ENCODE data around the gene SCN4B.

Gene SCN4B

DNA sequence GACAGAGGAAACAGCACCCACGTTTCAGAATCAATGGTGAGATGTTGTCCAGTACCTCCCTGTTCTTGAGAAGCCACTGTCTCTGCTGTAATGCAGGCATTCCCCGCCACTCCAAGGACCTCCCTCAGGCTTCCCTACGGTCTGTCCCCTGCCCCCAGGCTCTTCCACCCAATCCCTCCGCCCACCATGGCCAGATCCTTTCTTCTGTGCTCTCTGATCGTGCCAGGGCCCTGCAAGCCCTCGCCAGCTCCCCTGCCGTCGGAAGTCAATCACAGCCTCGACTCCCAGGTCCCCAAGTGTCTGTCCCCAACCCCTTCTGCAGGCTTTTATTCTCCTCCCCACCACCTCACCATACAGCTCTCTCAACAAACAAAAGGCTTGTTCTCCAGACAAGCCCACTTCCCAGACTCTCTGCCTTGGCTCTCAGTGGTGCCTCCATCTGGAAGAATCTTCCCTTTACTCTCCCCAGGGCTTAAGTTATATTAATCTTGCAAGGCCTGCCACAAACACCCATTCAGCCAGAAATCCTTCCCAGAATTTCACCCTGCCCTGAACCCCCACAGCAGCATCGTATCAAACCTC, 13.7 kb downstream of the SCN4B start:
- no peak overlapping the region for H3K4me3 ChIP-seq (ENCODE audit: low read length)
- TF ChIP-seq, protein P1, sequence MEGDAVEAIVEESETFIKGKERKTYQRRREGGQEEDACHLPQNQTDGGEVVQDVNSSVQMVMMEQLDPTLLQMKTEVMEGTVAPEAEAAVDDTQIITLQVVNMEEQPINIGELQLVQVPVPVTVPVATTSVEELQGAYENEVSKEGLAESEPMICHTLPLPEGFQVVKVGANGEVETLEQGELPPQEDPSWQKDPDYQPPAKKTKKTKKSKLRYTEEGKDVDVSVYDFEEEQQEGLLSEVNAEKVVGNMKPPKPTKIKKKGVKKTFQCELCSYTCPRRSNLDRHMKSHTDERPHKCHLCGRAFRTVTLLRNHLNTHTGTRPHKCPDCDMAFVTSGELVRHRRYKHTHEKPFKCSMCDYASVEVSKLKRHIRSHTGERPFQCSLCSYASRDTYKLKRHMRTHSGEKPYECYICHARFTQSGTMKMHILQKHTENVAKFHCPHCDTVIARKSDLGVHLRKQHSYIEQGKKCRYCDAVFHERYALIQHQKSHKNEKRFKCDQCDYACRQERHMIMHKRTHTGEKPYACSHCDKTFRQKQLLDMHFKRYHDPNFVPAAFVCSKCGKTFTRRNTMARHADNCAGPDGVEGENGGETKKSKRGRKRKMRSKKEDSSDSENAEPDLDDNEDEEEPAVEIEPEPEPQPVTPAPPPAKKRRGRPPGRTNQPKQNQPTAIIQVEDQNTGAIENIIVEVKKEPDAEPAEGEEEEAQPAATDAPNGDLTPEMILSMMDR (IDR thresholded peaks at IDR 0.05; ENCODE audit: insufficient read depth, low read depth, low read length, missing control alignments): no peak
- no peak for DNase-seq (ENCODE audit: low read depth)

DNA sequence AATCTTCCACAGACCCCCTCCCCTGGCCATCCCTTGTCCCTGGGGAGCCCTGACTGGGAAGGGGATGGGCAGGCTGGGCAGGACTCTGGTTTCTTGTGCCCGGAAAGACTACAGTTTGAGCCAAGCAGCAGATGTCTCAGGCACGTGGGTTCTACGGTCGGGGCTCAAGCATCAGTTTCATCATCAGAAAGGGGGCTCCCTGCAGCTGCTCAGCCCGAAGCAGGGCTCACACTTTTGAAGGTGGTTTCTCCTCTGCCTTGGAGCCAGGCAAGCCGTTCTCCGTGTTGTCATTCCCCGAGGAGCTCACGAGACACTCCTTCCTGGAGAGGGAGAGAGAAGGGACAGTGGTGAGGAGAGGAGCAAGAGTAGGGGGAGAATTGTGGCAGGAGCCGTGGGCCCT, 15.8 kb downstream of the SCN4B start:
- DNase-seq (ENCODE audit: low read depth): no peak
- TF ChIP-seq, protein P1 (IDR thresholded peaks at IDR 0.05; ENCODE audit: insufficient read depth, low read depth, low read length, missing control alignments): no peak
- H3K4me3 ChIP-seq (ENCODE audit: low read length): no peak overlapping the region

- no peak for DNase-seq (ENCODE audit: low read depth)
- H3K4me3 ChIP-seq (ENCODE audit: low read length): no peak overlapping the region
- TF ChIP-seq, protein P1 (IDR thresholded peaks at IDR 0.05; ENCODE audit: insufficient read depth, low read depth, low read length, missing control alignments): no peak
These were observed 16.3 kb downstream of the SCN4B start for GRCh38 chr11:118136341-118136740.

DNA sequence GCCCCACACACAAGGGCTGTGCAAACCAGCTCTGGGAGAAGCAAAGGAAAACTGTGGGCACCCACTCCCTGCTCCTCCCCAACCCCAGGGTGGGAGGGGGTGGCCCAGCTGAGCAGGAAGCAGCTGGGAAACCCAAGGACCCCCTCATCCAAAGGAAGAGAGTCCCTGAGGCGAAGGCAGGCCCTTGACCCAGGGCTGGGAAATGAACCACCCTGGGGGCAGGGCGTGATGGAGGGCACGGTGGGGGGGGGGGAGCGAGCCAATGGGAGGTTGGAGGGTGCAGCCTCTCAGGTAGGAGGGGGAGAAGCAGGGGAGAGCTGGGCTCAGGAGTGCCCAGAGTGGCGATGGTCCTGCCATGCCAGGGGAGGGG, 16.8 kb downstream of the SCN4B start:
- TF ChIP-seq, protein P1 (IDR thresholded peaks at IDR 0.05; ENCODE audit: insufficient read depth, low read depth, low read length, missing control alignments): no peak
- no peak overlapping the region for H3K4me3 ChIP-seq (ENCODE audit: low read length)
- no peak for DNase-seq (ENCODE audit: low read depth)

DNA sequence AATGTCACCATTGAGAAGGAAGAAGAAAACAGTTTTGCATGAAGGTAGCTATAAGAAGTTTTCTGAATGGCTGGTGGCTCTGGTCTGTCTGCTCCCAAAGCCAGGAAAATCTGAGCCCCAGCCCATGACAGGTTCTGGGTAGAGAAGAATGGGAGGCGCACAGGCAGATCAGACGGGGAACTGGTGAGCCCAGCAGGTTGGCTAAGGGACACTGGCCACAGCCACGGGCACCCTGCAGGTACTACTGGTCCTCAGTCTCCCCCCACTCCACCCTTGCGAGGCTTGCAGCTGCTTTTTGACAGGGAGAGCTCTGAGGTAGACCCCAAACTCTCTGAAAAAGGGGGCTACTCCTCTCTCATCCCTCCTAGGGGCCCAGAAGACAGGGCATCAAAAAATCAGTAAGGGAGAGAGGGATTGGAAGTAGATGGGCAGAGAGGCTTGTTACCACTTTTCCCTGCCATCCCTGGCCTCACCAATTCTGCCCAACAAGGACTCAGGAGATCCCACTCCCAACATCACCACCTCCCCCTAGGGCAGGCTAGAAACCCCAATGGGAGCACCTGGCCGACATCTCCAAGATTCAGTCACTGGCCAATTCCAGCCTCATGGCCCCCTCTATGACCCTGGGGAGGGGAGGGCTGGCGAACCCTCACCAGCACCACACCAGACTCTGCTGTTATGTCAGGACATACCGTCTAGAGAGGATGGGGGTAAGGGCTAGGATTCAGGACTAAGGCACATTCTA, 17.4 kb downstream of the SCN4B start:
- TF ChIP-seq, protein P1 (IDR thresholded peaks at IDR 0.05; ENCODE audit: insufficient read depth, low read depth, low read length, missing control alignments): no peak
- no peak for DNase-seq (ENCODE audit: low read depth)
- no peak overlapping the region for H3K4me3 ChIP-seq (ENCODE audit: low read length)

GRCh38 chr11:118133816-118134215, 18.8 kb downstream of the SCN4B start:
- no peak for DNase-seq (ENCODE audit: low read depth)
- TF ChIP-seq, protein P1 (IDR thresholded peaks at IDR 0.05; ENCODE audit: insufficient read depth, low read depth, low read length, missing control alignments): no peak
- no peak overlapping the region for H3K4me3 ChIP-seq (ENCODE audit: low read length)

All from epithelial cell of esophagus (primary cell).